NCI-H748 treated with DMSO at 0.1 percent for 48 hours (cell line): Measurements from ENCODE around the gene GGPS1.
A peak's percentile ranks its signal among the peaks of the same experiment; 100 is the strongest.
"Not testable (repeated sequence)": the region's sequence is repeated elsewhere in the genome, so short reads cannot be mapped to it uniquely, and the experiment has no call there.

ENCODE experiments used
- DNase-seq: peaks from one replicate; lab custom pipeline; 2025; lab: John Stamatoyannopoulos, UW

The GGPS1 gene

GRCh38 chr1:235339746-235340145, 11.4 kb downstream of the GGPS1 start:
- no peak for DNase-seq

DNA sequence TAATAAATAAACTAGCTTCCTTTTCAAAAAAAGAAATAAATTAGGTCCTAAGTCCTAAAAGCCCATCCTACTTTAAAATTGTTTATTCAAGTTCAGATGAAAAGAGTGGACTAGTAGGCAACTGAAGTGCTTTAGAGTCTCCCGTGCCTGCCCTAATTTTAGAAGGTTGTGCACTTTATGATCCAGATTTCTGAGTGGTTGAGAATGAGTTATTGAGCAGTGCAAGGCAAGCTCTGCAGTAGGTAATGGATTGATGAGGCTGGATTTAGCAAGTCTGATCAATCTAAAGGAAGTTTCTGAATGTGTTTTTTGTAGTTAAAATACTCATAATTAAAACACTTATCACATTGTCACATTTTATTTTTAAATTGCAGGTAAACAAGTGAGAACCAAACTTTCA, 13.0 kb downstream of the GGPS1 start:
- no peak for DNase-seq

GRCh38 chr1:235342039-235342438, 13.7 kb downstream of the GGPS1 start:
- DNase-seq = no peak

DNA sequence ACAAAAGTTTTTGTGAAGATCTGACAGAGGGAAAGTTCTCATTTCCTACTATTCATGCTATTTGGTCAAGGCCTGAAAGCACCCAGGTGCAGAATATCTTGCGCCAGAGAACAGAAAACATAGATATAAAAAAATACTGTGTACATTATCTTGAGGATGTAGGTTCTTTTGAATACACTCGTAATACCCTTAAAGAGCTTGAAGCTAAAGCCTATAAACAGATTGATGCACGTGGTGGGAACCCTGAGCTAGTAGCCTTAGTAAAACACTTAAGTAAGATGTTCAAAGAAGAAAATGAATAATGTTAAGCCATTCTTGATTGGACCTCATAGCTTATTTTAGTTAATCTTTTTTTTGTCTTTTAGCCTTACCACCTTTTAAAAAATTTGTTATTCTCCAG, 14.1 kb downstream of the GGPS1 start:
- DNase-seq = no peak

- no peak for DNase-seq
These were observed 15.4 kb downstream of the GGPS1 start for GRCh38 chr1:235343726-235344125.

DNA sequence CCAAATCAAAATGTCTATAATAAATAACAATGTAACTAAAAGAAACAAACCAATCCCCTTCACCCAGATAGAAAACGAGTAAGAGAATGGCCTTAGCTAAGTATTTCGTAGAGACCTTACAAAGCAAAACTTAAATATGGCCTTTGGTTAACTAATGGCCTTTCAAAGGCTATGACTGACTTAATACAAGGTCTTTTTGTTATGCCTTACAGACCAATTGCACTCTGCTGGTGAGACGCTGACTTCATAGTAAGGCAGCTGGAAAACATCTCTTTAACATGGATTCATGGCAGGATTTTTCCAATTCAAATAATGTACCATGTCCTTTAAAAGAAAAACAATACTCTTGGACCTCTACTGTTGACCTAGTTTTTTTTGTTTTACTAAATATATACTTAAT, 23.1 kb downstream of the GGPS1 start:
- no peak for DNase-seq

GRCh38 chr1:235351898-235352297, 23.5 kb downstream of the GGPS1 start:
- no peak for DNase-seq

DNA sequence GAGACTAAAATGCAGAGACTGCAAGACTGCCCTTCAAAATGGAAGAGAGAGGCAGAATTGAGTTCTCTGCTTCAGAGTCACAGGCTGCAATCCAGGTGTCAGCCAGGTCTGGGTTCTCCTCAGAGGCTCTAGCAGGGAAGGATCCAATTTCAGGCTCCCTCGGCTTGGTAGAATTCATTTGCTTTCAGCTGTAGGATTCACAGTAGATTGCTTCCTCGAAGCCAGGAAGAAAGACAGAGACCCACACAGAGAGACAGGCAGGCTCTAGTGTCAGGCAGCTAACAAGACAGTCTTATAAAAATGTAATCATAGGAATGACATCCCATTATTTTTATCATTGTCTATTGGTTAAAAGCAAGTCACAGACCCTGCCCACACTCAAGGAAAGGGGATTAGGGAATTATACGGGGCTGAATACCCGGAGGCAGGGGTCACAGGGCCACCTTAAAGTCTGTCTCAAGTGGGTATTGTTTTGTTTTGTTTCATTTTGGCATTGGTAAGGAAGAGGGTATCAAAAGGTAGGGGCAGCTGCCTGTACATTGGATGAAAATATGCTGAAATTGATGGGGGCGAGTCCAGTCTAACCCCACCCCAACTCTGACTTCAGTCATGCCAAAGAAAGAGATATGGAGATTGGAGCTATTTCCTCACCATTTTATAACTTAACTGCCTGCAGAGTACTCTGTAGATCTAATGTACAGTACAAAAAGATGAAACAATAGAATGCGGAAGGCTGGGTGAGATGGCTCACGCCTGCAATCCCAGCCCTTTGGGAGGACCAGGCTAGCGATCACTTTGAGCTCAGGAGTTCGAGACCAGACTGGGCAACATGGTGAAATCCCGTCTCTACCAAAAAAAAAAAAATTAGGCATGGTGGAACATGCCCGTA, 29.4 kb downstream of the GGPS1 start:
- DNase-seq = no peak

DNA sequence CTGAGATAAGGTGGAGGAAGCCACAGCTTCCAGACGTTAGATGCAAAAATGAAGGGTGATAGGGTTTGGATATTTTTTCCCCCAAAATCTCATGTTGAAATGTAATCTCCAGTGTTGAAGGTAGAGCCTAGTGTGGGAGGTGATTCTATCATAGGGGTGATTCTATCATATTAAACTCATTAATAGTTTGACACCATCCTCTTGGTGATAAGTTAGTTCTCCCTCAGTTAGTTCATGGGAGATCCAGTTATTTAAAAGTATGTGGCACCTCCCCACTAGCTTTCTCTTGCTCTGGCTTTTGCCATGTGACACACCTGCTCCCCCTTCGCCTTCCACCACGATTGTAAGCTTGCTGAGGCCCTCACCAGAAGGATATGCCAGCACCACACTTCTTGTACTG, 30.5 kb downstream of the GGPS1 start:
- no peak for DNase-seq

GRCh38 chr1:235364189-235364588, 35.8 kb downstream of the GGPS1 start:
- not testable (repeated sequence) for DNase-seq

- DNase-seq = no peak
These were observed 37.9 kb downstream of the GGPS1 start for GRCh38 chr1:235366286-235366685.

DNA sequence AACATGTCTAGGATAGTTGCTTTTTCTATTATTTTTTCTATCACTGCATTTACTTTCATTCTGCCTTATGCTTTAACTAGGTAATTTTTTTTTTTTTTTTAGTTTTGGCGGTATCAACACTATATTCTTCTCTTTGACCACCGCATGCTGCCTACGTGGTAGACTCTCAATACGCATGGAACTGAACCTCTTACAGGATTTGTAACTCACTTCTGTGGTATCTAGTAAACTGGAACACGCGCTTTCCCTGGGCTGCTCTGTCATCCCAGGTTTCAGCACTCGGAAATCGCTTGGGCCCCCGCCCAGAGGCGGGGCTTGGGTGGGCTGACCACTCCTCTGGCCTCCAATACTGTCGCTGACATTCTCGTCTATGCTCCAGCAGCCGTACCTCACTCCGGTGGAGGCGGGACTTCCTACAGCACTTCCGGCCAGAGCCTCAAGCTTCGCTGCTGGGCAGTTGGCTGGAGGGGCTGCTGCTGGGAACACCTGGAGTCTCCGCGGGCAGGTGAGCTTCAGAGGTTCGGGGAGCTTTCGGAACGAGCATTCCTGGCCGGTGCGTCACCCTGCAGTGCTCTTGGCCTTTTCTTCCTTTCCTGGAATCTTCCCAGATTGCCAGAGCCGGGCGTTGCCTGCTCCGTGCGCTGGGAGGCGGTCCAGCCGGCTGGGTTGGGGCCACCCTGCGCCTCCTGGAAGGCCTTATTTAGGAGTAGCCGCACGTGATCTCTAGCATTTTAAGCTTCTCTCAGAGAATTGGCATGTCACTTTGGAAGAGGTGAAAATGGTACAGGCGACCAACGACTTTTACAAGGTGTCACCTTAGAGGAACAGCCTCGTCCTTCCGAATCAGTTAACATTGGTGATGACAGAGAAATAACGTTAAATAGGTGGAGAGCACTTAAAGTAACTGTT, 38.9 kb downstream of the GGPS1 start, which contains the start of gene TBCE:
Gene TBCE (plus strand): TSS at position 428 of the 909 bp plus-strand sequence. CDS start 12,623 bp downstream, outside the sequence.
- DNase-seq = peak; percentile 88

DNA sequence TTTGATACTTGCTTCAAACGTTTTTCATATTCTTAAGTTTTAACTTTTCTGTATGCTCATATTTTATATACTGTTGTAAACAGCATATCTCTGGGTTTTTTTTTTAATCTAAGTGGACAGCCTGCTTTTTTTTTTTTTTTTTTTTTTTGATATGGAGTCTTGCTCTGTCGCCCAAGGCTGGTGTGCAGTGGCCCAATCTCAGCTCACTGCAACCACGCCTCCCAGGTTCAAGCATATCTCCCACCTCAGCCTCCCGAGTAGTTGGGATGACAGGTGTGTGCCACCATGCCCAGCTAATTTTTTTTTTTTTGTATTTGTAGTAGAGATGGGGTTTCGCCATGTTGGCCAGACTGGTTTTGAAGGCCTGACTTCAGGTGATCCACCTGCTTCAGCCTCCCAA, 40.1 kb downstream of the GGPS1 start:
- DNase-seq = no peak

GRCh38 chr1:235369802-235370201, 41.4 kb downstream of the GGPS1 start:
- DNase-seq = no peak

- no peak for DNase-seq
These were observed 47.7 kb downstream of the GGPS1 start for GRCh38 chr1:235375919-235376605.

DNA sequence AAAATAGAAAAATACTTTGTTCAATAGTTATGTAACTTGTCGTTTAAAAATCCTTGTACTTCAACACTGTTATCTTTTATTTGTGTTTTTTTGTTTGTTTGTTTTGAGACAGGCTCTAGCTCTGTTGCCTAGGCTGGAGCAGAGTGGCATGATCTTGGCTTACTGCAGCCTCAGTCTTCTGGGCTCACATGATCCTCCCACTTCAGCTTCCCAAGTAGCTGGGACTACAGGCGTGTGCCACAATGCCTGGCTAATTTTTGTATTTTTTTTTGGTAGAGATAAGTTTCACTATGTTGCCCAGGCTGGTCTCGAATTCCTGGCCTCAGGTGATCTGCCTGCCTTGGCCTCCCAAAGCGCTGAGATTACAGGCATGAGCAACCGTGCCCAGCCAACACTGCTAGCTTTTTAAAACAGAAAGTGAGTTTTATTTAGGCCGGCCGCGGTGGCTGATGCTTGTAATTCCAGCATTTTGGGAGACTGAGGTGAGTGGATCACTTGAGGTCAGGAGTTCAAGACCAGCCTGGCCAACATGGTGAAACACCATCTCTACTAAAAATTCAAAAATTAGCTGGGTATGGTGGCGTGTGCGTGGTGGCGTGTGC, 49.9 kb downstream of the GGPS1 start:
- not testable (repeated sequence) for DNase-seq

GRCh38 chr1:235381955-235382739, 53.8 kb downstream of the GGPS1 start:
- DNase-seq = not testable (repeated sequence)

- not testable (repeated sequence) for DNase-seq
These were observed 57.3 kb downstream of the GGPS1 start for GRCh38 chr1:235385633-235386032.

DNA sequence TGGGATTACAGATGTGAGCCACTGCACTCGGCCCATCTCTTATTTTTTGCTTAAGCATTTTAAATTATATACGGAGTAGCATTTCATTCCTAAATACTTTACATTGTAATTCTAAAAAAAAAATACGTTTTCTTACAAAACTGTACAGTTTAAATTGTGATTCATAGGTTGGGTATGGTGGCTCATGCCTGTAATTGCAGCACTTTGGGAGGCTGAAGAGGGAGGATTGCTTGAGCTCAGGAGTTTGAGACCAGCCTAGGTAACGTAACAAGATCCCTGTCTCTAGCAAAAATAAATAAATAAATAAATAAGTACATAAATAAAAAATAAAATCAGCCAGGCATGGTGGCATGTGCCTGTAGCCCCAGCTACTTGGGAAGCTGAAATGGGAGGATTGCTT, 63.5 kb downstream of the GGPS1 start:
- DNase-seq = no peak
